ENCODE measurements around the gene HDDC3. TPM values are rescaled to one million over a fixed set of nuclear protein-coding genes. Genes with fewer than 3 reads are reported as not detected.

HDDC3 gene
- total and polyA plus RNA-seq, 4 donors: 6.5 to 15.3 (median 7.5) TPM

- no peak overlapping the region for H3K27ac ChIP-seq (ENCODE audit: low read depth in 1 of 2, low read length in 2 of 2)
- H3K27me3 ChIP-seq (ENCODE audit: control insufficient read depth in 1 of 2, insufficient read depth in 2 of 2, low read length in 1 of 2): no peaks in the 10 kb centered on the region
- H3K4me3 ChIP-seq (ENCODE audit: low read length in 2 of 2): no peak overlapping the region
- peaks cover 3 to 14% of the 10 kb centered on the region in 2 donors for H3K36me3 ChIP-seq (ENCODE audit: control insufficient read depth in 1 of 2, insufficient read depth in 2 of 2, low read length in 1 of 2)
- DNase-seq (no peak), ATAC-seq (ENCODE audit: low FRiP score) (no peak)
- H3K9me3 ChIP-seq (ENCODE audit: control insufficient read depth, low read length): no peaks in the 10 kb centered on the region
- peaks cover 0 to 6% of the 10 kb centered on the region in 2 donors for H3K4me1 ChIP-seq (ENCODE audit: control insufficient read depth in 1 of 2, insufficient read depth in 2 of 2, low read length in 2 of 2)
- 83 to 96% methylated on average over 7 of the region's 7 CpGs for WGBS, 2 donors
- intact Hi-C loops (cut with DNase I): no loop called here
Measured at GRCh38 chr15:90939756-90940155, 7.4 kb upstream of the HDDC3 start.

GRCh38 chr15:90938261-90938660 lies 5.9 kb upstream of the HDDC3 start:
- DNase-seq (no peak), ATAC-seq (ENCODE audit: low FRiP score) (no peak)
- intact Hi-C loops (cut with DNase I): no loop called here
- Histone ChIP-seq H3K27ac (ENCODE audit: low read depth in 1 of 2, low read length in 2 of 2) (no peak overlapping the region), H3K36me3 (ENCODE audit: control insufficient read depth in 1 of 2, insufficient read depth in 2 of 2, low read length in 1 of 2) (peaks cover 3 to 12% of the 10 kb centered on the region in 2 donors), H3K4me1 (ENCODE audit: control insufficient read depth in 1 of 2, insufficient read depth in 2 of 2, low read length in 2 of 2) (peaks cover 0 to 6% of the 10 kb centered on the region in 2 donors), H3K9me3 (ENCODE audit: control insufficient read depth, low read length) (no peaks in the 10 kb centered on the region), H3K27me3 (ENCODE audit: control insufficient read depth in 1 of 2, insufficient read depth in 2 of 2, low read length in 1 of 2) (no peaks in the 10 kb centered on the region), H3K4me3 (ENCODE audit: low read length in 2 of 2) (no peak overlapping the region)
- 70 to 81% methylated on average over 5 of the region's 5 CpGs for WGBS, 2 donors

- Histone ChIP-seq H3K4me3 (ENCODE audit: low read length in 2 of 2) (no peak overlapping the region), H3K27me3 (ENCODE audit: control insufficient read depth in 1 of 2, insufficient read depth in 2 of 2, low read length in 1 of 2) (no peaks in the 10 kb centered on the region), H3K36me3 (ENCODE audit: control insufficient read depth in 1 of 2, insufficient read depth in 2 of 2, low read length in 1 of 2) (peaks cover 3 to 7% of the 10 kb centered on the region in 2 donors), H3K27ac (ENCODE audit: low read depth in 1 of 2, low read length in 2 of 2) (no peak overlapping the region), H3K4me1 (ENCODE audit: control insufficient read depth in 1 of 2, insufficient read depth in 2 of 2, low read length in 2 of 2) (peaks cover 0 to 6% of the 10 kb centered on the region in 2 donors), H3K9me3 (ENCODE audit: control insufficient read depth, low read length) (no peaks in the 10 kb centered on the region)
- DNase-seq (no peak), ATAC-seq (ENCODE audit: low FRiP score) (no peak)
- WGBS, 2 donors: 47 to 57% methylated on average over 1 of the region's 1 CpG
- intact Hi-C loops (cut with DNase I): no loop called here
Measured at GRCh38 chr15:90936823-90937222, 4.5 kb upstream of the HDDC3 start.

GRCh38 chr15:90934949-90935751 lies 2.8 kb upstream of the HDDC3 start, which contains the start of gene UNC45A:
TSS of gene UNC45A (plus strand) at chr15:90935285. CDS start at chr15:90935325, 40 bp downstream.
- H3K4me1 ChIP-seq (ENCODE audit: control insufficient read depth in 1 of 2, insufficient read depth in 2 of 2, low read length in 2 of 2): peaks cover 0 to 6% of the 10 kb centered on the region in 2 donors
- ATAC-seq (ENCODE audit: low FRiP score) (peak; percentile 92), DNase-seq (peak; percentile 96 to 98)
- 0 to 1% methylated on average over 59 to 65 of the region's 65 CpGs for WGBS, 2 donors
- peaks cover 0 to 2% of the 10 kb centered on the region in 2 donors for H3K36me3 ChIP-seq (ENCODE audit: control insufficient read depth in 1 of 2, insufficient read depth in 2 of 2, low read length in 1 of 2)
- intact Hi-C loops (cut with DNase I): loop anchor here in 1 of 2 donors (1.0 kb wide), 1 partner anchor 19 kb away; the partner anchor contains the start of gene RCCD1
- H3K9me3 ChIP-seq (ENCODE audit: control insufficient read depth, low read length): no peaks in the 10 kb centered on the region
- H3K27me3 ChIP-seq (ENCODE audit: control insufficient read depth in 1 of 2, insufficient read depth in 2 of 2, low read length in 1 of 2): no peaks in the 10 kb centered on the region
- H3K27ac ChIP-seq (ENCODE audit: low read depth in 1 of 2, low read length in 2 of 2): peak within 1 kb of the TSS in 1 of 2 donors; percentile 55
- peak within 1 kb of the TSS; percentile 76 to 91 for H3K4me3 ChIP-seq (ENCODE audit: low read length in 2 of 2)

GRCh38 chr15:90934256-90934948 lies 2.1 kb upstream of the HDDC3 start:
- peaks cover 0 to 6% of the 10 kb centered on the region in 2 donors for H3K4me1 ChIP-seq (ENCODE audit: control insufficient read depth in 1 of 2, insufficient read depth in 2 of 2, low read length in 2 of 2)
- 1% methylated on average over 19 of the region's 19 CpGs for WGBS, 2 donors
- intact Hi-C loops (cut with DNase I): no loop called here

GRCh38 chr15:90933301-90933700 lies 952 bp upstream of the HDDC3 start:
- no peaks in the 10 kb centered on the region for H3K36me3 ChIP-seq (ENCODE audit: control insufficient read depth in 1 of 2, insufficient read depth in 2 of 2, low read length in 1 of 2)
- DNase-seq: no peak
- no peaks in the 10 kb centered on the region for H3K9me3 ChIP-seq (ENCODE audit: control insufficient read depth, low read length)
- peaks cover 0 to 6% of the 10 kb centered on the region in 2 donors for H3K4me1 ChIP-seq (ENCODE audit: control insufficient read depth in 1 of 2, insufficient read depth in 2 of 2, low read length in 2 of 2)
- H3K27me3 ChIP-seq (ENCODE audit: control insufficient read depth in 1 of 2, insufficient read depth in 2 of 2, low read length in 1 of 2): no peaks in the 10 kb centered on the region
- H3K4me3 ChIP-seq (ENCODE audit: low read length in 2 of 2): no peak overlapping the region
- intact Hi-C loops (cut with DNase I): no loop called here
- ATAC-seq (ENCODE audit: low FRiP score): no peak
- 65 to 81% methylated on average over 1 of the region's 1 CpG for WGBS, 2 donors
- no peak overlapping the region for H3K27ac ChIP-seq (ENCODE audit: low read depth in 1 of 2, low read length in 2 of 2)

More at GRCh38 chr15:90934256-90934948, 2.1 kb upstream of the HDDC3 start:
- peak overlapping the region in 1 of 2 donors; percentile 55 for H3K27ac ChIP-seq (ENCODE audit: low read depth in 1 of 2, low read length in 2 of 2)
- H3K36me3 ChIP-seq (ENCODE audit: control insufficient read depth in 1 of 2, insufficient read depth in 2 of 2, low read length in 1 of 2): peaks cover 0 to under 1% of the 10 kb centered on the region in 2 donors
- ATAC-seq (ENCODE audit: low FRiP score) (peak; percentile 65), DNase-seq (peak; percentile 91 to 93)
- no peaks in the 10 kb centered on the region for H3K9me3 ChIP-seq (ENCODE audit: control insufficient read depth, low read length)
- peak overlapping the region; percentile 76 to 91 for H3K4me3 ChIP-seq (ENCODE audit: low read length in 2 of 2)
- H3K27me3 ChIP-seq (ENCODE audit: control insufficient read depth in 1 of 2, insufficient read depth in 2 of 2, low read length in 1 of 2): no peaks in the 10 kb centered on the region

- intact Hi-C loops (cut with DNase I): no loop called here
- Histone ChIP-seq H3K36me3 (ENCODE audit: control insufficient read depth in 1 of 2, insufficient read depth in 2 of 2, low read length in 1 of 2) (no peaks in the 10 kb centered on the region), H3K27ac (ENCODE audit: low read depth in 1 of 2, low read length in 2 of 2) (peak overlapping the region in 1 of 2 donors; percentile 23), H3K27me3 (ENCODE audit: control insufficient read depth in 1 of 2, insufficient read depth in 2 of 2, low read length in 1 of 2) (no peaks in the 10 kb centered on the region), H3K4me3 (ENCODE audit: low read length in 2 of 2) (no peak overlapping the region), H3K9me3 (ENCODE audit: control insufficient read depth, low read length) (no peaks in the 10 kb centered on the region), H3K4me1 (ENCODE audit: control insufficient read depth in 1 of 2, insufficient read depth in 2 of 2, low read length in 2 of 2) (peaks cover 0 to 6% of the 10 kb centered on the region in 2 donors)
- DNase-seq (no peak), ATAC-seq (ENCODE audit: low FRiP score) (no peak)
- 15 to 17% methylated on average over 5 of the region's 5 CpGs for WGBS, 2 donors
Measured at GRCh38 chr15:90932660-90932991, 277 bp upstream of the HDDC3 start.

GRCh38 chr15:90931575-90931827 lies 848 bp downstream of the HDDC3 start:
- WGBS, 2 donors: 32 to 43% methylated on average over 6 of the region's 6 CpGs
- Histone ChIP-seq H3K4me1 (ENCODE audit: control insufficient read depth in 1 of 2, insufficient read depth in 2 of 2, low read length in 2 of 2) (peaks cover 0 to 6% of the 10 kb centered on the region in 2 donors), H3K9me3 (ENCODE audit: control insufficient read depth, low read length) (no peaks in the 10 kb centered on the region), H3K36me3 (ENCODE audit: control insufficient read depth in 1 of 2, insufficient read depth in 2 of 2, low read length in 1 of 2) (no peaks in the 10 kb centered on the region), H3K4me3 (ENCODE audit: low read length in 2 of 2) (no peak overlapping the region), H3K27me3 (ENCODE audit: control insufficient read depth in 1 of 2, insufficient read depth in 2 of 2, low read length in 1 of 2) (no peaks in the 10 kb centered on the region), H3K27ac (ENCODE audit: low read depth in 1 of 2, low read length in 2 of 2) (no peak overlapping the region)
- intact Hi-C loops (cut with DNase I): loop anchor here in 1 of 2 donors (2.0 kb wide), 1 partner anchor 29 kb away; the partner anchor contains the start of gene MAN2A2
- DNase-seq: no peak
- ATAC-seq (ENCODE audit: low FRiP score): no peak
